Colonic mucosa (tissue), 4 donors: ENCODE measurements around the gene HIF3A. TPM values are rescaled to one million over a fixed set of nuclear protein-coding genes. Genes with fewer than 3 reads are reported as not detected.
A peak's percentile ranks its signal among the peaks of the same experiment; 100 is the strongest.

Experiments
- DNase-seq: peaks from one replicate; pipeline ENCODE4 v3.0.0-alpha.2; 2020
- H3K27ac ChIP-seq: fragments of 200-600 bp; one replicate; pipeline ENCODE4 v1.8.0; 2021
- H3K27me3 ChIP-seq: fragments of 200-600 bp; one replicate; pipeline ENCODE4 v1.8.0; 2021
- H3K36me3 ChIP-seq: fragments of 200-600 bp; one replicate; pipeline ENCODE4 v1.8.0; 2021
- H3K4me1 ChIP-seq: fragments of 200-600 bp; one replicate; pipeline ENCODE4 v1.8.0; 2021; ENCODE audit warnings: mild to moderate bottlenecking
- H3K4me3 ChIP-seq: fragments of 200-600 bp; one replicate; pipeline ENCODE4 v1.8.0; 2021
- H3K9ac ChIP-seq, 2 donors: one replicate each; pipeline ENCODE4 v1.7.0; 2013; ENCODE audit warnings: control low read depth in 2 of 2, low read depth in 2 of 2, low read length in 2 of 2
- H3K9me3 ChIP-seq: fragments of 200-600 bp; one replicate; pipeline ENCODE4 v1.8.0; 2021
- CTCF ChIP-seq: fragments of 200-600 bp; IDR thresholded peaks from one replicate; pipeline ENCODE4 v1.8.0; 2022; ENCODE audit warnings: antibody characterized with exemption, mild to moderate bottlenecking
- intact Hi-C: fragments of 100-400 bp; cut with DNase I; formaldehyde crosslinking; loops from one replicate; pipeline ENCODE4 v1.14.1; 2022
- total RNA-seq, 2 donors: library from RNA; stranded (reverse); fragmentation: NEBNext Ultra II Directional in 1 of 2; extraction: Animal tissue kit (Norgen Biotek cat#: 25700) in 1 of 2; gene quantifications; one replicate each; pipeline ENCODE4 v1.2.1, GENCODE V29; 2021
- donor health status: healthy.
- donor health status: DM: no; HTN: no; CAD: no.
- donor health status: DM: no; HTN: no; CAD: no.

Gene HIF3A
- total RNA-seq, 2 donors from 2014 or later = 5.7 to 7.1 TPM

- Histone ChIP-seq H3K36me3 (no peaks in the 10 kb centered on the region), H3K4me1 (no peaks in the 10 kb centered on the region), H3K9me3 (no peaks in the 10 kb centered on the region), H3K9ac (no peak overlapping the region), H3K27me3 (no peaks in the 10 kb centered on the region), H3K4me3 (no peak overlapping the region), H3K27ac (no peak overlapping the region)
- intact Hi-C loops = no loop called here
- TF ChIP-seq CTCF = no peak
- DNase-seq = no peak
These were observed 6.9 kb upstream of the HIF3A start for GRCh38 chr19:46289724-46290619.

- intact Hi-C loops = no loop called here
- Histone ChIP-seq H3K4me3 (no peak overlapping the region), H3K4me1 (no peaks in the 10 kb centered on the region), H3K27ac (no peak overlapping the region), H3K9ac (no peak overlapping the region), H3K27me3 (no peaks in the 10 kb centered on the region), H3K9me3 (no peaks in the 10 kb centered on the region), H3K36me3 (no peaks in the 10 kb centered on the region)
- DNase-seq = no peak
- TF ChIP-seq CTCF = no peak
These were observed 5.0 kb upstream of the HIF3A start for GRCh38 chr19:46291829-46292228.

- H3K4me1 ChIP-seq = peaks cover 5% of the 10 kb centered on the region
- H3K36me3 ChIP-seq = no peaks in the 10 kb centered on the region
- H3K9me3 ChIP-seq = no peaks in the 10 kb centered on the region
- intact Hi-C loops = no loop called here
- DNase-seq = no peak
- H3K27me3 ChIP-seq = no peaks in the 10 kb centered on the region
- TF ChIP-seq CTCF = no peak
- no peak overlapping the region for H3K27ac ChIP-seq
- H3K4me3 ChIP-seq = no peak overlapping the region
- no peak overlapping the region for H3K9ac ChIP-seq
These were observed 2.3 kb upstream of the HIF3A start for GRCh38 chr19:46294494-46294893.

GRCh38 chr19:46295401-46296201 lies 1.2 kb upstream of the HIF3A start:
- H3K4me3 ChIP-seq = no peak overlapping the region
- H3K27ac ChIP-seq = no peak overlapping the region
- H3K4me1 ChIP-seq = peaks cover 8% of the 10 kb centered on the region
- no peaks in the 10 kb centered on the region for H3K36me3 ChIP-seq
- no peak overlapping the region for H3K9ac ChIP-seq
- H3K27me3 ChIP-seq = no peaks in the 10 kb centered on the region
- H3K9me3 ChIP-seq = no peaks in the 10 kb centered on the region
- peak; percentile 40 for DNase-seq
- no peak for TF ChIP-seq CTCF
- intact Hi-C loops = no loop called here

GRCh38 chr19:46296202-46296480 lies 701 bp upstream of the HIF3A start:
- DNase-seq = no peak
- no peak overlapping the region for H3K9ac ChIP-seq
- H3K36me3 ChIP-seq = no peaks in the 10 kb centered on the region
- no peak overlapping the region for H3K27ac ChIP-seq
- peaks cover 12% of the 10 kb centered on the region for H3K4me1 ChIP-seq
- H3K4me3 ChIP-seq = no peak overlapping the region
- intact Hi-C loops = no loop called here
- no peak for TF ChIP-seq CTCF
- no peaks in the 10 kb centered on the region for H3K27me3 ChIP-seq
- no peaks in the 10 kb centered on the region for H3K9me3 ChIP-seq
